Activated CD8-positive, alpha-beta memory T cell treated with anti-CD3 and anti-CD28 coated beads, Interleukin-2, amount 50 U/mL, for 1 hour (primary cell): ENCODE results near the gene DND1.
"Not testable (repeated sequence)": the region's sequence is repeated elsewhere in the genome, so short reads cannot be mapped to it uniquely, and the experiment has no call there.

Experiments
- DNase-seq: peaks from one replicate; pipeline ENCODE4 v3.0.0-alpha.2; 2020; ENCODE audit errors: extremely low read depth

DND1 gene

DNA sequence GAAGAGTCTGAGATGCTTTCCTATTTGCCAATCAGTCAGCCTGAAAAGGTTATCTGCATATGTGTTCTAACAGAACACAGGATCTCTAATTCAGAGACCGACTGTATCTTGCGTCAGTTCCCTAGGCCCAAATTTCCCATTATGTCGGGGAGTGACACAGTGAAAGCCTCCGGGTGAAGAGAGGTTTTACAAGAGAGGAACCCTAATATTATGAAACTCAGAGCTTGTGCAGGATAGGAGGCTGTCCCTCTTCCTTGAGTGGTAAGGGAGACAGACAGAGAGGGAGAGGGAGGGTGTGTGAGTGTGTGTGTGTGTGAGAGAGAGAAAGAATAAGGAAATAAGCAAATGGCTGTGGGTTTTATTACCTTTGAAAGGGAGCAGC, 42.3 kb downstream of the DND1 start:
- DNase-seq: no peak

DNA sequence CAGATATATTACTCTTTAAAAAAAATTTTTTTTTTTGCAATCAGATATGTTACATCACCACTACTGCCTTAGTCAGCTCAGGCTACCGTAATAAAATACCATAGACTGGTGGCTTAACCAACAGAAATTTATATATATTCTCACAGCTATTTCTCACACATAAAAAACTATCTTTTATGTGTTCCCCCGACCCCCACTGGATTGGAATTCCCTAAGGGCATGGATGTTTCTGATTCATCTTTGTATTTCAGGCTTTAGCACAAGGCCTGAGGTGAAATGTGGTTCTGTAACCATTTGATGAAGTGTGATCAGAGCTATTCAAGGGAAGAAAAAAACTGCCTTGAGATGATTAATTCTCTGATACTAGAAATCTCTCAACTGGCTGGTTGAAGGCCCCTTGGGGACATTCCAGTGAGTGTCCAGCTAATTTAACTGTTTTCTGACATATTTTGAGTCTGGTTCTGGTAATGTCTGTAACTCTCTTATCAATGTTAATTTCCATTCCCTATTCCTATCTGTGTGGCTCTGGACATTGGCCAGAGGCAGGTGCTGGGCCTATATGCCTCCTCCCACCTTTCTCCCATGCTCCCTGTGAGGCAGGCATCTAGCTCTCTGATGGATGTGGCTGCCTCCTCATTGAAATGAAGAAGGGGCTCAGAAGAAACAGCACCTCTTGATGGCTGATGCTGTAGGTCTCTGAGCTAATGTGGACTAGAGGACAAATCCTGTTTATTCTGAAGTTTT, 42.9 kb downstream of the DND1 start:
- DNase-seq: no peak

DNA sequence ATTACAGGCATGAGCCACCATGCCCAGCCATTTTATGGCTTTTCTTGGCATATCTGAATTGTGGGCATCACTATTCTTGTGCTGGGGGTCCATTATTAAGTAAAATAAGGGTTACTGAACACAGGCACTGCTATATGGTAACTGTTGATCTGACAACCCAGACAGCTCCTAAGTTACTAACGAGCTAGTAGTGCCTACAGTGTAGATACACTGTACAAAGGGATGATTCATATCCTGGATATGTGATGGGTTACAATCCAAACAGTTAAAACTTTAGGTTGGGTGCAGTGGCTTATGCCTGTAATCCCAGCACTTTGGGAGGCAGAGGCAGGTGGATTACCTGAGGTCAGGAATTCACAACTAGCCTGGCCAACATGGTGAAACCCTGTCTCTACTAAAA, 44.7 kb downstream of the DND1 start:
- no peak for DNase-seq

DNA sequence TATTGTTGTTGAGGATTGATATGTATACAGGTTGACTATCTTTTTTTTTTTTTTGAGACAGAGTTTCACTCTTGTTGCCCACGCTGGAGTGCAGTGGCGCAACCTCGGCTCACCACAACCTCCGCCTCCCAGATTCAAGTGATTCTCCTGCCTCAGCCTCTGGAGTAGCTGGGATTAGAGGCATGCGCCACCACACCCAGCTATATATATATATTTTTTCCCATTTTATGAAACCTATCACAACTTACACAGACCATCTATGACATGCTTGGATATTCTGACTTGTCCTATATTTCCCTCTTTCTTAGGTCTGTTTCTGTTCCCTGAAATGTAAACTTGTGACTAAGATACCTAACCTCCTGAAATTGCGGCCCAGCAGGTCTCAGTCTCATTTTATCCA, 45.4 kb downstream of the DND1 start:
- no peak for DNase-seq

DNA sequence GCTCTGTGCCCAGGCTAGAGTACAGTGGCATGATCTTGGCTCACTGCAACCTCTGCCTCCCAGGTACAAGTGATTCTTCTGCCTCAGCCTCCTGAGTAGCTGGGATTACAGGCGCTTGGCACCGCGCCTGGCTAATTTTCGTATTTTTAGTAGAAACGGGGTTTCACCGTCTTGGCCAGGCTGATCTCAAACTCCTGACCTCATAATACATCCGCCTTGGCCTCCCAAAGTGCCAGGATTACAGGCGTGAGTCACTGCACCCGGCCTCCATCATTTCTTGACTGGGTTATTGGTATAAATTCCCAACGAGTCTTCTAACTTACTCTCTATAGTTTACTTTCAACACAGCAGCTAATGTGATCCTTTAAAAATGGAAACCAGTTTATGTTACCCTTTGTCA, 48.5 kb downstream of the DND1 start:
- not testable (repeated sequence) for DNase-seq

DNA sequence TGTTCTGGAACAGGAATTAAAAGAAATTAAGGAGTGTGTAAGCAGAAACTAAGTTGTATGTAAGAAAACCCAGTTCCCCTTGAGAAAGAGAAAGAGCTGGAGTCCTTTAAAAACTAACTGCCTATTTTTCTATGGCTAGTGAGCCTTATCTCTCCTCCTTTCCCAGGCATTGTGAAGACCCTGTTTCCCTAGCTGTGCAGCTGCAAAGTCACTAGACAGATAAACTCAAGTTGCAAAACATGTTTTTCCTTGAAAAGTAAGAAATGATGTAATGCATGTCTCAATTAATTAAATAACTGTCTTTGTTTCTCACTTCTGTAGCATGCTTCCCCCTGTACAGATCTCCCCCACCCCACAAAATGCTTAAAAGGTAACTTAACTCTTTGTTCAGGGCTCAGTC, 50.3 kb downstream of the DND1 start:
- not testable (repeated sequence) for DNase-seq

DNA sequence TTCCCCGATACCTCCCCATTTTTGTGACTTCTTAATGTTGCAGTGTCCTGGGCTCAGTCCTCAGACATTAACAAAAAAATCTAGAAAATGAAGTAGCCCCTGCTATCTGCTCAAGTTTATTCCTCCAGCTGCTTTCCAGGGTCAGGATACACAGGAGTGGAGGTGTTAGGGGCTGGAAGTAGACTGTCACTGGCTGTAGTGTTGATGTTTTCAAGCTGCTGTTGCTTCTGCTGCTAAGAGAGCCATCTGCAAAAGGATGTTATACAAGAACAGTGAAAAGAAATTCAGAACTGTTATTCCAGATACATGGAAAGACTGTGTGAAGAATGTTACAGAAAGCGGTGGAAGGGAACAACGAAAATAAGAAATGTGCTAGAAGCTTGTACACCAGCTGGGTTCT, 51.1 kb downstream of the DND1 start:
- no peak for DNase-seq
